Smooth muscle cell (in vitro differentiated cells): ENCODE results near the gene SPATA46. TPM values are rescaled to one million over a fixed set of nuclear protein-coding genes. Genes with fewer than 3 reads are reported as not detected.

Experiments
- DNase-seq: peaks from one replicate; lab custom pipeline; 2025; ENCODE audit not compliant: unreplicated experiment; lab: John Stamatoyannopoulos, UW
- H2AFZ ChIP-seq: fragments of 200-600 bp; sonication (generic); 2 replicates; pipeline ENCODE4 v1.6.0; 2016; ENCODE audit warnings: antibody characterized with exemption, low read depth, mild to moderate bottlenecking
- H3F3A ChIP-seq: fragments of 200-600 bp; sonication (generic); 2 replicates; pipeline ENCODE4 v1.6.0; 2017; ENCODE audit warnings: antibody characterized with exemption, low read depth
- H3K27ac ChIP-seq: fragments of 200-600 bp; sonication (generic); 2 replicates; pipeline ENCODE4 v1.5.1; 2016; ENCODE audit warnings: low read depth, mild to moderate bottlenecking
- H3K27me3 ChIP-seq: fragments of 200-600 bp; sonication (generic); 2 replicates; pipeline ENCODE4 v1.6.1; 2016; ENCODE audit warnings: low read depth, mild to moderate bottlenecking
- H3K36me3 ChIP-seq: fragments of 200-600 bp; sonication (generic); 2 replicates; pipeline ENCODE4 v1.5.1; 2016; ENCODE audit warnings: low read depth
- H3K4me1 ChIP-seq: fragments of 200-600 bp; sonication (generic); 2 replicates; pipeline ENCODE4 v1.5.1; 2016; ENCODE audit warnings: low read depth
- H3K4me2 ChIP-seq: fragments of 200-600 bp; sonication (generic); 2 replicates; pipeline ENCODE4 v1.6.0; 2016; ENCODE audit warnings: mild to moderate bottlenecking
- H3K4me3 ChIP-seq: fragments of 200-600 bp; sonication (generic); 2 replicates; pipeline ENCODE4 v1.5.1; 2016; ENCODE audit warnings: mild to moderate bottlenecking
- H3K79me2 ChIP-seq: fragments of 200-600 bp; sonication (generic); 2 replicates; pipeline ENCODE4 v1.6.0; 2016; ENCODE audit warnings: low read depth, mild to moderate bottlenecking
- H3K9ac ChIP-seq: fragments of 200-600 bp; sonication (generic); 2 replicates; pipeline ENCODE4 v1.6.0; 2016; ENCODE audit warnings: low read depth
- H3K9me3 ChIP-seq: fragments of 200-600 bp; sonication (generic); replicated peaks from 2 replicates; pipeline ENCODE4 v1.5.1; 2016; ENCODE audit warnings: low read depth
- H4K20me1 ChIP-seq: fragments of 200-600 bp; sonication (generic); 2 replicates; pipeline ENCODE4 v1.6.0; 2016; ENCODE audit warnings: low read depth
- WGBS: methylation state at CpG from one replicate; pipeline ENCODE4 v1.1.7; 2016; ENCODE audit warnings: low lambda C conversion rate; 5-methylcytosine and 5-hydroxymethylcytosine counted together
- polyA plus RNA-seq: library from polyadenylated mRNA; unstranded; fragments of >200 nt; fragmentation: Nextera tagmentation; extraction: Ambion mirVana; gene quantifications from 2 replicates; pipeline ENCODE4 v1.2.1, GENCODE V29; 2016
- total RNA-seq: library from RNA; depleted of rRNA; stranded (reverse); fragments of >200 nt; gene quantifications from 2 replicates; pipeline ENCODE4 v1.2.3, GENCODE V29; 2014
- TF ChIP-seq, protein P1 (sequence below): fragments of 200-600 bp; sonication (generic); IDR thresholded peaks from 2 replicates; pipeline ENCODE4 v1.5.1; 2017; ENCODE audit warnings: borderline replicate concordance, mild to moderate bottlenecking, antibody characterized with exemption; ENCODE audit not compliant: insufficient read depth, poor library complexity, severe bottlenecking

SPATA46 gene, protein sequence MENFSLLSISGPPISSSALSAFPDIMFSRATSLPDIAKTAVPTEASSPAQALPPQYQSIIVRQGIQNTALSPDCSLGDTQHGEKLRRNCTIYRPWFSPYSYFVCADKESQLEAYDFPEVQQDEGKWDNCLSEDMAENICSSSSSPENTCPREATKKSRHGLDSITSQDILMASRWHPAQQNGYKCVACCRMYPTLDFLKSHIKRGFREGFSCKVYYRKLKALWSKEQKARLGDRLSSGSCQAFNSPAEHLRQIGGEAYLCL
- total RNA-seq (not detected in 2 replicates), polyA plus RNA-seq (not detected in 2 replicates)

DNA sequence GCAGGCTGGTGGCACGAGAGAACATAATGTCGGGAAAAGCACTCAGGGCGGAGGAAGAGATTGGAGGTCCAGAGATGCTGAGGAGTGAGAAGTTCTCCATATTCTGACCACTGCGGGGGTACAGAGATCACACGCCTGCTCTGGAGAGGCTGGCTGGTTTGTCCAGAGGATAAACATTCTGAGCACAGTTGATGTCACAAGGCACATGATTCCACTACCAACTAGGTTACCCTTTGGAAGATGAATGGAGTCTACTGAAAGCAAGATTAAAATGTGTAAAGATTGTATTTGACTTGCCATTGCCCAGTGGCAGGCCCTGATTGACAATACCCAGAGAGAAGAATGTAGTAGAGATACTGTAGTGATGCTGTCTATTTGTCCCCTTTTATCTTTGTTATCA is at the start of gene SPATA46:
Gene SPATA46, minus strand, starts transcription at position 164 of the 400 bp plus-strand sequence. Its CDS starts 64 bp downstream, at position 100.
- DNase-seq: no peak
- no peaks in the 10 kb centered on the region for H4K20me1 ChIP-seq
- H3K4me3 ChIP-seq: no peak within 1 kb of the TSS
- no peak within 1 kb of the TSS for H3K9ac ChIP-seq
- no peaks in the 10 kb centered on the region for H3K36me3 ChIP-seq
- no peak within 1 kb of the TSS for H3K4me2 ChIP-seq
- H3K27ac ChIP-seq: no peak within 1 kb of the TSS
- no peaks in the 10 kb centered on the region for H3K79me2 ChIP-seq
- 94% methylated on average over 5 of the region's 5 CpGs for WGBS
- TF ChIP-seq, protein P1, sequence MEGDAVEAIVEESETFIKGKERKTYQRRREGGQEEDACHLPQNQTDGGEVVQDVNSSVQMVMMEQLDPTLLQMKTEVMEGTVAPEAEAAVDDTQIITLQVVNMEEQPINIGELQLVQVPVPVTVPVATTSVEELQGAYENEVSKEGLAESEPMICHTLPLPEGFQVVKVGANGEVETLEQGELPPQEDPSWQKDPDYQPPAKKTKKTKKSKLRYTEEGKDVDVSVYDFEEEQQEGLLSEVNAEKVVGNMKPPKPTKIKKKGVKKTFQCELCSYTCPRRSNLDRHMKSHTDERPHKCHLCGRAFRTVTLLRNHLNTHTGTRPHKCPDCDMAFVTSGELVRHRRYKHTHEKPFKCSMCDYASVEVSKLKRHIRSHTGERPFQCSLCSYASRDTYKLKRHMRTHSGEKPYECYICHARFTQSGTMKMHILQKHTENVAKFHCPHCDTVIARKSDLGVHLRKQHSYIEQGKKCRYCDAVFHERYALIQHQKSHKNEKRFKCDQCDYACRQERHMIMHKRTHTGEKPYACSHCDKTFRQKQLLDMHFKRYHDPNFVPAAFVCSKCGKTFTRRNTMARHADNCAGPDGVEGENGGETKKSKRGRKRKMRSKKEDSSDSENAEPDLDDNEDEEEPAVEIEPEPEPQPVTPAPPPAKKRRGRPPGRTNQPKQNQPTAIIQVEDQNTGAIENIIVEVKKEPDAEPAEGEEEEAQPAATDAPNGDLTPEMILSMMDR: no peak
- no peaks in the 10 kb centered on the region for H3F3A ChIP-seq
- no peaks in the 10 kb centered on the region for H3K27me3 ChIP-seq
- H2AFZ ChIP-seq: no peak within 1 kb of the TSS
- H3K4me1 ChIP-seq: no peaks in the 10 kb centered on the region
- H3K9me3 ChIP-seq: no peaks in the 10 kb centered on the region

DNA sequence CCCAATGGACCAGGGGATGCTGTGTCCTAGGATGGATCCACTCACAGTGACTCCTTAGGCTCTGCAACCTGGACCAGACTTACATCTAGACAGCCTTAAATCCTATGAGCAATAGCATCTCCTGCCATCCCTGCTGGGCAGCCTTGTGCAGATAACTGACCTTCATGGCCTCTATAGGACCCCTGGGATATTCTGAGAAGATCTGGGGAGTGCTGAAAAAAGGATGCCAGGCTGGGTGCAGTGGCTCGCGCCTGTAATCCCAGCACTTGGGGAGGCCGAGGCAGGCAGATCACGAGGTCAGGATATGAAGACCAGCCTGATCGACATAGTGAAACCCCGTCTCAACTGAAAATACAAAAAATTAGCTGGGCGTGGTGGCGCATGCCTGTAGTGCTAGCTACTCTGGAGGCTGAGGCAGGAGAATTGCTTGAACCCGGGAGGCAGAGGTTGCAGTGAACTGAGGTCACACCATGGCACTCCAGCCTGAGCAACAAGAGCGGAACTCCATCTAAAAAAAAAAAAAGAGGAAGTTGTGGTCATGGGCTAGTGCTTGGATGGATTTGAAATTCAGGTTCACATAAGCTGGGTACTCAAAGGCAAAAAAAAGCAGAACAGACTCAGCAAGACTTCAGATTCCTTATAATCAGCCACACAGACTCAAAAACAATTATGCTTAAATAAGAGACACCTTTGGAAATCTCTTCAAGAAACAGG is 46.2 kb upstream of the SPATA46 start:
- H3K9me3 ChIP-seq: peaks cover 4% of the 10 kb centered on the region
- H3K36me3 ChIP-seq: no peaks in the 10 kb centered on the region
- no peaks in the 10 kb centered on the region for H3K27me3 ChIP-seq
- DNase-seq: no peak
- WGBS: 87% methylated on average over 10 of the region's 10 CpGs
- no peaks in the 10 kb centered on the region for H3K79me2 ChIP-seq
- no peak overlapping the region for H2AFZ ChIP-seq
- no peak overlapping the region for H3K9ac ChIP-seq
- no peak overlapping the region for H3K4me2 ChIP-seq
- H3K4me1 ChIP-seq: no peaks in the 10 kb centered on the region
- no peaks in the 10 kb centered on the region for H3F3A ChIP-seq
- TF ChIP-seq, protein P1: no peak
- no peak overlapping the region for H3K4me3 ChIP-seq
- no peaks in the 10 kb centered on the region for H4K20me1 ChIP-seq
- H3K27ac ChIP-seq: no peak overlapping the region

DNA sequence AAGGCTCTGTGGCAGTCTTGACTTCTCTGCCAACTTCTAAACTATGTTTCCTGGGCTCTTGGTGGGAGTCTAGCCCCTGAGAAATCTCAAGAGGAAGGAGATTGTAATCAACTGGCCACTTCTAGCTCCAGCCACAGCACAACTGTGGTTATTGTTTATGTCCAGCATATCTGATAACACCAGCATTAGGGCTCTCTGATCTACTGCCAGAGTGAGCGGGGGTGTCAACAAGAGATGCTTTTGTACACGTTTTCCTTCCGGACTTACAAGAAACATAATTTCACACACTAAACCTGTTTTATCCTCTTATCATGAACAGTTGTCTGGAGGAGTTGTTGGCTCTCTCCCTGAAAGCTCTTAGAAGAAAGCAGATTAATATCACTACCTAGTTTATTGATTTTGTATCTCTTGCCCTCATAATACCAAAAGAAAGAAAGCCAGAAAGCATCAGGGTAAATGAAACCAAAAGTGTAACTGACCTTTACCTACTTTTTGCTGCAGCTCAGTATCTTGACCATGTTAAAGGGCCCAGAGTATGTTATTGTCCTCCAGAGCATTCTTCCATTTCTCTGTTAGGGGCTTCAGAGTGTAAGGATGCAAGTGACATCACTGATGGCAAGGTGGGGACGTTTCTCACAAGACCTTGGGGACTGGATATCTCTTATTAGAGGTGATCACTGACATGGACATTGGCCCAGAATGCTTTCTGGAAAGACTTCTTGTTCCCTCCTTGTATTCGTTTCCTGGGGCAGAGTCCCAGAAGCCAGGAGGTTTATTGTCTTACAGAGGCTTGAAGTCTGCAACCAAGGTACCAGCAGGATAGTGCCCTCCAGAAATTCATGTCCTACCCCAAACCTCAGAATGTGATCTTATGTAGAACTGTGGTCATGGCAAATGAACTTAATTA is 44.9 kb upstream of the SPATA46 start:
- Histone ChIP-seq H3K9me3 (peaks cover 4% of the 10 kb centered on the region), H3K4me2 (no peak overlapping the region), H3K36me3 (no peaks in the 10 kb centered on the region), H3F3A (no peaks in the 10 kb centered on the region), H4K20me1 (no peaks in the 10 kb centered on the region), H3K27ac (no peak overlapping the region), H2AFZ (no peak overlapping the region), H3K9ac (no peak overlapping the region), H3K79me2 (no peaks in the 10 kb centered on the region), H3K27me3 (no peaks in the 10 kb centered on the region), H3K4me3 (no peak overlapping the region), H3K4me1 (no peaks in the 10 kb centered on the region)
- TF ChIP-seq, protein P1: no peak
- DNase-seq: no peak
- 70% methylated on average over 5 of the region's 5 CpGs for WGBS
